Measurements from ENCODE around the gene EMC7. TPM values are rescaled to one million over a fixed set of nuclear protein-coding genes. Genes with fewer than 3 reads are reported as not detected.

The EMC7 gene
- total RNA-seq, 2 donors from 2014 or later, result 52.7 to 56.0 TPM

- no peak for DNase-seq (ENCODE audit: low spot score)
- no peaks in the 10 kb centered on the region for H3K36me3 ChIP-seq
- no peak for TF ChIP-seq POLR2A (IDR thresholded peaks at IDR 0.05)
- no peak for TF ChIP-seq POLR2AphosphoS5 (IDR thresholded peaks at IDR 0.05)
- no peak for TF ChIP-seq CTCF (IDR thresholded peaks at IDR 0.05)
- intact Hi-C loops (cut with DNase I), result no loop called here
- H3K27ac ChIP-seq, result no peak overlapping the region
- H3K4me3 ChIP-seq, result no peak overlapping the region
- H3K4me1 ChIP-seq (replicated peaks), result no peaks in the 10 kb centered on the region
- H3K27me3 ChIP-seq (replicated peaks; ENCODE audit: insufficient read depth), result no peaks in the 10 kb centered on the region
- 87% methylated on average over 2 of the region's 2 CpGs for WGBS
- no peaks in the 10 kb centered on the region for H3K9me3 ChIP-seq
Measured at GRCh38 chr15:34049112-34049511, 52.5 kb downstream of the EMC7 start.

GRCh38 chr15:34047893-34048775 lies 53.5 kb downstream of the EMC7 start:
- intact Hi-C loops (cut with DNase I), result no loop called here

GRCh38 chr15:34046471-34047145 lies 55.1 kb downstream of the EMC7 start:
- H3K27me3 ChIP-seq (replicated peaks; ENCODE audit: insufficient read depth), result no peaks in the 10 kb centered on the region
- WGBS, result 94% methylated on average over 16 of the region's 16 CpGs
- H3K36me3 ChIP-seq, result no peaks in the 10 kb centered on the region
- H3K27ac ChIP-seq, result no peak overlapping the region
- no peak overlapping the region for H3K4me3 ChIP-seq
- intact Hi-C loops (cut with DNase I), result no loop called here
- no peak for TF ChIP-seq POLR2AphosphoS5 (IDR thresholded peaks at IDR 0.05)
- TF ChIP-seq POLR2A (IDR thresholded peaks at IDR 0.05), result no peak
- no peak for TF ChIP-seq CTCF (IDR thresholded peaks at IDR 0.05)
- DNase-seq (ENCODE audit: low spot score), result no peak
- H3K4me1 ChIP-seq (replicated peaks), result no peaks in the 10 kb centered on the region
- H3K9me3 ChIP-seq, result no peaks in the 10 kb centered on the region

More at GRCh38 chr15:34047893-34048775, 53.5 kb downstream of the EMC7 start:
- H3K27ac ChIP-seq, result no peak overlapping the region
- no peak overlapping the region for H3K4me3 ChIP-seq
- 89% methylated on average over 10 of the region's 10 CpGs for WGBS
- H3K9me3 ChIP-seq, result no peaks in the 10 kb centered on the region
- TF ChIP-seq POLR2A (IDR thresholded peaks at IDR 0.05), result no peak
- TF ChIP-seq POLR2AphosphoS5 (IDR thresholded peaks at IDR 0.05), result no peak
- no peak for TF ChIP-seq CTCF (IDR thresholded peaks at IDR 0.05)
- no peaks in the 10 kb centered on the region for H3K27me3 ChIP-seq (replicated peaks; ENCODE audit: insufficient read depth)
- no peaks in the 10 kb centered on the region for H3K4me1 ChIP-seq (replicated peaks)
- H3K36me3 ChIP-seq, result no peaks in the 10 kb centered on the region
- no peak for DNase-seq (ENCODE audit: low spot score)

GRCh38 chr15:34043813-34044212 lies 57.8 kb downstream of the EMC7 start:
- H3K4me1 ChIP-seq (replicated peaks), result no peaks in the 10 kb centered on the region
- H3K27ac ChIP-seq, result no peak overlapping the region
- WGBS, result 78% methylated on average over 2 of the region's 2 CpGs
- no peak overlapping the region for H3K4me3 ChIP-seq
- no peaks in the 10 kb centered on the region for H3K9me3 ChIP-seq
- DNase-seq (ENCODE audit: low spot score), result no peak
- no peaks in the 10 kb centered on the region for H3K36me3 ChIP-seq
- no peaks in the 10 kb centered on the region for H3K27me3 ChIP-seq (replicated peaks; ENCODE audit: insufficient read depth)
- TF ChIP-seq POLR2A (IDR thresholded peaks at IDR 0.05), result no peak
- TF ChIP-seq CTCF (IDR thresholded peaks at IDR 0.05), result no peak
- TF ChIP-seq POLR2AphosphoS5 (IDR thresholded peaks at IDR 0.05), result no peak
- intact Hi-C loops (cut with DNase I), result no loop called here

Data from prostate gland (tissue), 2 donors.